HuH-7 (cell line): ENCODE measurements around the gene ADAM8.

Source experiments
- DNase-seq: peaks from one replicate; pipeline ENCODE4 v3.0.0; 2011; ENCODE audit warnings: low spot score

ADAM8 gene

DNA sequence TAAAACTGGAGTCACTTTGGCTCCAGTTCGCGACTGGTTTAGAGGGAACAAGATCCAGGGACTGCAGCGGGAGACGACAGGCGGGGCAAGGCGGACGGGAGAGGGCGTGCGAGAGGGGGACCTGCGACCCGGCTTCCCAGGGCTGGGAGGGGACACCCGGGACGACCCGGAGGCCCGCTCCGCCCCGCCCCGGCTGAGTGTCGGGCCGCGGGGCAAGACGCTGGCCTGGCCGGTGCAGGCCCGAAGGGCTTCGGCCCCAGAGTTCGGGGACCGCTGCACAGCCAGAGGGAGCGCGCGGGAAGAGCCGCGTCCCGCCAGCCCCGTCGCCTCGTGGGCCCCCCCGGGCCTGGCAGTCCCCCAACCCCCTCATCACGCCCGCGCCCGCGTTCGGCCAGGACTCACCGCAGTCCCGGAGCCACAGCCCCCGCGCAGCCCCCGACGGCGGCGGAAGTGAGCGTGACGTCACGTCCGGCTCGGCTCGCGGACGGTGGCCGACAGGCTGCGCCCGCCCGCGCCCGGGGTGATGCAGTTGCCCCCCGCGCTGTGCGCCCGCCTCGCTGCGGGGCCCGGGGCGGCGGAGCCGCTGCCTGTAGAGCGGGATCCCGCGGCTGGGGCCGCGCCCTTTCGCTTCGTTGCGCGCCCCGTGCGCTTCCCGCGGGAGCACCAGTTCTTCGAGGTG, 31.9 kb upstream of the ADAM8 start, which contains the start of the genes TUBGCP2 and ZNF511:
TUBGCP2 (minus strand) TSS at position 452 of the 679 bp plus-strand sequence. CDS start 5,931 bp downstream, outside the sequence.
ZNF511 (plus strand) TSS at position 494 of the 679 bp plus-strand sequence; CDS start at position 524, 30 bp downstream.
- peak; percentile 85 for DNase-seq

- peak; percentile 83 for DNase-seq
Observed at GRCh38 chr10:133307776-133308420, 31.2 kb upstream of the ADAM8 start.

DNA sequence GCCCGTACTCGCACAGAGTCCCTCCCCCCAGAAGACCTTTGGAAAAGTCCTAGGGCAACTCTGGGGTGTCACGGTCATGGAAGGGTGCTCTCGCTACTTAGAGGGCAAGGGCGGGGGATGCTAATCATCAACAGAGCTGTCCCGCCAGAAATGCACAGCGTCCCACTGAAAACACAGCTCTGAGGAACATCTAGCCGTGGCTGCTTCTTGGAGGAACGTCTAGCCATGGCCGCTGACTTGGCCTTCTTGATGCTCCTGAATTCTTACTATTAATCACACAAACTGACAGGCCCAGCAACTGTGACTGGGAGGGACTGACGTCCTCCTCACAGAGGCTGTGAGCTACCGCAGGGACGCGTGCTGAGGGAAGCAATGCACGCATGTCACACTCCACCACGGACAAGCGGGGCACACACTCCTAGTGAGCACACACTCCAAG, 30.3 kb upstream of the ADAM8 start:
- no peak for DNase-seq

- DNase-seq, result no peak
Observed at GRCh38 chr10:133306097-133306476, 29.4 kb upstream of the ADAM8 start.

DNA sequence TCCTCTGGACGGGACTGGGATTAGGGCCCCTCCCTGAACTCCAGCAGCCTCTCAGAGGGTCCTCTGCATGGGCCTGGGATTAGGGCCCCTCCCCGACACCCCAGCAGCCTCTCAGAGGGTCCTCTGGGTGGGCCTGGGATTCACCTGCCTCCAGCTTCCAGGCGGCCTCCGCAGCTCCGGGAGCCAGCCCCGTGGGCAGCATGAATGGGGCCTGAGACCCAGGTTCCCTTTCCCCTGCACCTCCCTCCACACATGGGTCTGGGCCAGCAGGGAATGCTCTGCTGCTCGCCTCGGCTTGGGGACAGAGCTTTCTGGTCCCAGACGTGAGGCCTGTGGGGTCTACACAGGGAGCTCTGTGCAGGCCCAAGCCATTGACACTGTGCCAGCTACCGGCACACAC, 26.5 kb upstream of the ADAM8 start:
- no peak for DNase-seq

GRCh38 chr10:133302230-133302629, 25.6 kb upstream of the ADAM8 start:
- DNase-seq, result no peak

DNA sequence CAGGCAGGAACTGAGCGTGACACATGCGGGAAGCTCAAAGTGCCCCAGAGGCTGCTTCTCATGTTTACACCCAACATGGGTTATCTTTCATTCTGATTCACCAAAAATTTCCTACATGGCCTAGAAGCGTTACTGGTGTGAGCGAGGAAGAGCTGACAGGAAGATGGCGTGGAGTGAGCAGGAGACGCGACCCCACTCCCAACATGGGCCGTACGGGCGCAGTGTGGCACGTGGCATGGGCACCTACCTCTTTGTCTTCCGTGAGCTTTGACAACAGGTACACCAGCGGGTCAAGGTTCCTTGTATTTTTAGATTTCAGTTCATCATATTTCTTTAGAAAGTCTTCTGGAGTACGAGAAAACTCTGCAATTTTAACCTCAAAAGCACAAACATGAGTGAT, 23.1 kb upstream of the ADAM8 start:
- no peak for DNase-seq

- DNase-seq, result no peak
Observed at GRCh38 chr10:133299224-133299623, 22.6 kb upstream of the ADAM8 start.

- DNase-seq, result no peak
Observed at GRCh38 chr10:133298466-133298865, 21.8 kb upstream of the ADAM8 start.

DNA sequence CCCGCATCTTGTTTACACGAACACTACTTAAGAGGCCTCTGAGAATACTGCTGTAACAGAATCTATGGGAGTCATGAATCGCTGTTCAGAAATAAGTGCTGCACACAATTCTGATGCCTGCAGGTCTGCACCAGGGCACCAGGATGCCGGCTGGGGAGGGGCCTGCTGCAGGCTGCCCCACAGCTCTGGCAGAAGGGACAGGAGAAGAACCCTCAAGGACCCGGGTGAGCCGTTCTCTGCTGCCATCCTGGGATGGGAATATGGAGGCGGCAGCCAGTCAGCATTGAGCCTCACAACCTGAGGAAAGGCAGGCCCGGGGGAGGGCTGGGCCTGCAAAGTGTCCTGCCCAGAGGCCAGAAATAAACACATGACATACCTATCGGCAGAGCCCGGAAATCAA, 20.8 kb upstream of the ADAM8 start:
- DNase-seq, result no peak

- no peak for DNase-seq
Observed at GRCh38 chr10:133295426-133296320, 19.0 kb upstream of the ADAM8 start.

GRCh38 chr10:133294189-133294588, 17.5 kb upstream of the ADAM8 start:
- no peak for DNase-seq

- no peak for DNase-seq
Observed at GRCh38 chr10:133293810-133294119, 17.1 kb upstream of the ADAM8 start.

DNA sequence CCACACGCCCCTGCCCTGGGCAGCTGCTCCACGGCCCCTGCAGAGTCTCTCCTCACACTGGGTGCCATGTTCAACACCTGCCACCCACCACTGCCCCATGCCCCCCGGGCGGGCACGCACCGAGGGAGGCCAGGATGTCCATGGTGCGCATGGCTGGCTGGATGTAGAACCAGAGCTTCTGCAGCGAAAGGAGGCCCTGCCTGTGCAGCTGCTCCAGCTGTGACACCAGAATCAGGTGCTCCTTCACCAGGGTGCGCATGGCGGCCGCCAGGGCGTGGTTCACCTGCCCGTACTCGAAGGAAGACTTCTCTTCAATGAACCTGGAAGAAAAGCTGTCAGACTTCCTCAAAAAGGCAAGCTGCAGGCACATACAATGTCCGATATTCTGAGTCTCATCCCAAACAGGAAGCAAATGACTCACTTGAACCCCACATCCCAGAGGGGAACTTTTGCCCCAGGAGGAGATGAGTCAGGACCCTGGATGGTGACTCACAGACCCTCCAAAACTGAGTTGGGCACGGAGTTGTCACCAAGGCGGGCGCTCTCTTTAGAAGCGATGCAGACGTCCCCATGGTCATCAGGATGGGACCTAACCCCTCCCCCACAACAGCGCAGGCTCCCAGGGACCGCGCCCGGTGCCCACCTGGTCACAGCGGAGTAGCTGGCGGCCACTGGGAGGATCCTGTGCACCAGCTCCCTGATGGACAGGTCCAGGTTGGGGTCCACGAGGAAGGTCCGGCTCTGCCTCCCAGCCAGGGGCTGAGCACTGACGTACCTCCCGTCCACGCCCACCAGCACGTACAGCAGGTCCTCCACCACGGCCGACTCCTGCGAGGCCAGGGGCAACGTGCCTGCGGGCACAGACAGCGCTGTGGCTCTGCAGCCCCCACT, 16.5 kb upstream of the ADAM8 start:
- no peak for DNase-seq

- no peak for DNase-seq
Observed at GRCh38 chr10:133289761-133290160, 13.1 kb upstream of the ADAM8 start.

GRCh38 chr10:133287832-133288500, 11.3 kb upstream of the ADAM8 start:
- DNase-seq, result no peak

- DNase-seq, result no peak
Observed at GRCh38 chr10:133286366-133286765, 9.7 kb upstream of the ADAM8 start.

GRCh38 chr10:133285217-133285616, 8.5 kb upstream of the ADAM8 start:
- no peak for DNase-seq

DNA sequence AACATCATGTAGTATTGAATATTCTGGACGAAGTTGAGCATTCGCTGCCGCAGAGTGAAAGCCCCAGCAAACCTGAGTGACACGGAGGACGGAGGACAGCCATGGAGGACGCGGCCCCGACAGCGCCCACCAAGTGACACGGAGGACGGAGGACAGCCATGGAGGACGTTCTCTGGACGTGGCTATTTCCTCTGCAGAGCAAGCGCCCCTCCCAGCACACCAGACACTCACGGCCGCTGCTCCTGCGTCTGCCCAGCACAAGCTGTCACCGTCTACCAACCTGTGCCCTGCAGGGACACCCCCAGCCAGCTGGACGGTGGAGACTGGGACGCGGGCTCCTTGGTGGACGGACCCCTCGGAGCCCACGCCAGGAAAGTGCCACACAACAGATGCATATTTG, 7.3 kb upstream of the ADAM8 start:
- DNase-seq, result no peak

- DNase-seq, result no peak
Observed at GRCh38 chr10:133282846-133283390, 6.2 kb upstream of the ADAM8 start.
